Ovary (tissue), 3 donors: ENCODE data around the gene HIPK2.

Experiments used
- CTCF ChIP-seq, 3 donors: fragments of 450-650 bp in 2 of 3; fragments of 200-600 bp in 1 of 3; IDR thresholded peaks; one replicate each; pipeline versions ENCODE4 v1.5.1 to v1.8.0; 2016 to 2022; ENCODE audit warnings: antibody characterized with exemption in 3 of 3, mild to moderate bottlenecking in 1 of 3
- EP300 ChIP-seq: sonication (generic); formaldehyde crosslinking; IDR thresholded peaks from one replicate; pipeline ENCODE4 v1.6.1; 2017; ENCODE audit warnings: antibody characterized with exemption
- donor health status: DM: no; HTN: no; CAD: no.

GRCh38 chr7:139765143-139765542 is 12.7 kb downstream of the HIPK2 start:
- no peak for TF ChIP-seq CTCF (IDR thresholded peaks at IDR 0.05)
- TF ChIP-seq EP300: no peak
